Measurements from ENCODE around the gene GPRASP1.

GRCh38 chrX:102697494-102697893 lies 46.2 kb downstream of the GPRASP1 start:
- TF ChIP-seq JUN (IDR thresholded peaks at IDR 0.05): no peak
- TF ChIP-seq PHF8 (IDR thresholded peaks at IDR 0.05; ENCODE audit: borderline replicate concordance, low read depth): no peak
- no peak for TF ChIP-seq CTCF (IDR thresholded peaks at IDR 0.05)
- TF ChIP-seq NR3C1 (IDR thresholded peaks at IDR 0.05): no peak
